Epithelial cell of proximal tubule (primary cell): ENCODE data around the gene BCL2L1. TPM values are rescaled to one million over a fixed set of nuclear protein-coding genes. Genes with fewer than 3 reads are reported as not detected.
"Not testable (repeated sequence)": the region's sequence is repeated elsewhere in the genome, so short reads cannot be mapped to it uniquely, and the experiment has no call there.

Experiments used
- DNase-seq: peaks from one replicate; pipeline ENCODE4 v3.0.0-alpha.2; 2011; ENCODE audit warnings: low read depth
- H3K4me3 ChIP-seq: 2 replicates; pipeline ENCODE4 v1.5.1; 2011; ENCODE audit warnings: low read depth, mild to moderate bottlenecking, low read length
- total RNA-seq: library from RNA; depleted of rRNA; stranded (reverse); fragments of >200 nt; gene quantifications from 2 replicates; pipeline ENCODE4 v1.2.3, GENCODE V29; 2015
- TF ChIP-seq, protein P1 (sequence below): conservative IDR thresholded peaks from 2 replicates; pipeline ENCODE4 v1.5.1; 2012; ENCODE audit warnings: low read depth, mild to moderate bottlenecking, low read length

The BCL2L1 gene
- total RNA-seq, 1 donor from 2014 or later = 209 TPM

DNA sequence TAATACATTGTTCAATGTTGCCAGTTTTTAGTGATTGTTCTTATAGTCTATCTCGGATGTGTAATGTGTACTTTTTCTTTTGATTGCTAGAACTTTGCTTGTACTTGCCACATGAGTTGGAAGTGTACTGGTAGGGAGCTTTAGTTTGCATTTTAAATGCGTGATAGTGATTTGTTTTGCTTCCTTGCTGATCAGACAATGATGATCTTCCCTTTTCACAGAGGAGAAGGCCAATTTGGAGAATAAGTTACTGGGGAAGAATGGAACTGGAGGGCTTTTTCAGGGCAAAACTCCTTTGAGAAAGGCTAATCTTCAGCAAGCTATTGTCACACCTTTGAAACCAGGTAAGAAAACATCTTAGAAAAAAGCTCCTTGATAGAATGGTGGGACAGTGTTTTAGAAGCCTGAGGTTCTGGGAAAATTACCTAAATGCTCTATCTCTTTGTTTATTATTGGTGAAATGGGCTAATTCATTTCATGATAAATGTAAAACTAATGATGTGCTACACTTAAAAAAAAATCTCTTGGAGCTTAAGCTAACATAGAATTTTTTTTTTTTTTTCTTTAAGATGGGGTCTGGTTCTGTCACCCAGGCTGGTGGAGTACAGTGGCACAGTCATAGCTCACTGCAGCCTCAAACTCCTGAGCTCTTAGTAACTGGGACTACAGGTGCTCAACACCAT lies 37.3 kb upstream of the BCL2L1 start:
- no peak overlapping the region for H3K4me3 ChIP-seq
- TF ChIP-seq, protein P1, sequence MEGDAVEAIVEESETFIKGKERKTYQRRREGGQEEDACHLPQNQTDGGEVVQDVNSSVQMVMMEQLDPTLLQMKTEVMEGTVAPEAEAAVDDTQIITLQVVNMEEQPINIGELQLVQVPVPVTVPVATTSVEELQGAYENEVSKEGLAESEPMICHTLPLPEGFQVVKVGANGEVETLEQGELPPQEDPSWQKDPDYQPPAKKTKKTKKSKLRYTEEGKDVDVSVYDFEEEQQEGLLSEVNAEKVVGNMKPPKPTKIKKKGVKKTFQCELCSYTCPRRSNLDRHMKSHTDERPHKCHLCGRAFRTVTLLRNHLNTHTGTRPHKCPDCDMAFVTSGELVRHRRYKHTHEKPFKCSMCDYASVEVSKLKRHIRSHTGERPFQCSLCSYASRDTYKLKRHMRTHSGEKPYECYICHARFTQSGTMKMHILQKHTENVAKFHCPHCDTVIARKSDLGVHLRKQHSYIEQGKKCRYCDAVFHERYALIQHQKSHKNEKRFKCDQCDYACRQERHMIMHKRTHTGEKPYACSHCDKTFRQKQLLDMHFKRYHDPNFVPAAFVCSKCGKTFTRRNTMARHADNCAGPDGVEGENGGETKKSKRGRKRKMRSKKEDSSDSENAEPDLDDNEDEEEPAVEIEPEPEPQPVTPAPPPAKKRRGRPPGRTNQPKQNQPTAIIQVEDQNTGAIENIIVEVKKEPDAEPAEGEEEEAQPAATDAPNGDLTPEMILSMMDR = no peak
- no peak for DNase-seq

DNA sequence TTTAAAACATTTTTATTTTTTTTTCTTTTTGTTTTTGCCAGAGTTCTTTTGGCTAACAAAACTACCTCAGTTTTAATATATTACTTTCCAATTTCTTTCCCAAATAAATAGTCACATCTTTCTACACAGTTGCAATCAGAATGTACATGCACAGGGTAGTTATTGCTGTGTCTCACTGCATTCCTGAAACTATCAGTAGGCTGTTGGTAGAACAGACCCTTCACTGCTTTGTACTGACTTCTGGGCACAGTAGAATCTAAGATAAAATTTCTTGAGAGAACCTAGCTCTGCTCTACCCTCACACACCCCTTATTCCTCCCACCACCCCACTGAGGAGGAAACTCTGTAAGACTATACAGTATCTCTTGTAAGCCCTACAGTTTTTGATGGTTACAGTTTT lies 36.3 kb upstream of the BCL2L1 start:
- DNase-seq = no peak
- H3K4me3 ChIP-seq = no peak overlapping the region
- TF ChIP-seq, protein P1 = no peak

DNA sequence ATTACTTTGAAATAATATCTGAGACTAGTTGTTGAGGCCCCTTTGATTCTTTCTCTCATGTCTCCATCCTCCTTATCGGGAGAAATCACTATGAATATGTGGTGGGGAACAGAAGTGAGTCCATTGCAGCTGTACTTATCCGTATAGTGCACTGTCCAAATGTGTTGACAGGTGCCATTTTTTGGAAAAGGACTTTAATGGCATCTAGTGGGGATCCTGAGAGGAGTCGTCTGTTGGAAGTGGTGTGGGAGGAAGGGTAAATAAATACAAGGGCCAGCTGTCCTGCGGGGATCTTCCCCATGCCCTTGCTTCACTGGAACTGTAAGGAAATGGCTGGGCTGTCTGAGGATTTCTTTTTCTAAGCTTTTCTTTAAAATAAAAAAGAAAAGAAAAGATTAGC lies 35.9 kb upstream of the BCL2L1 start:
- TF ChIP-seq, protein P1 = no peak
- H3K4me3 ChIP-seq = no peak overlapping the region
- DNase-seq = no peak

DNA sequence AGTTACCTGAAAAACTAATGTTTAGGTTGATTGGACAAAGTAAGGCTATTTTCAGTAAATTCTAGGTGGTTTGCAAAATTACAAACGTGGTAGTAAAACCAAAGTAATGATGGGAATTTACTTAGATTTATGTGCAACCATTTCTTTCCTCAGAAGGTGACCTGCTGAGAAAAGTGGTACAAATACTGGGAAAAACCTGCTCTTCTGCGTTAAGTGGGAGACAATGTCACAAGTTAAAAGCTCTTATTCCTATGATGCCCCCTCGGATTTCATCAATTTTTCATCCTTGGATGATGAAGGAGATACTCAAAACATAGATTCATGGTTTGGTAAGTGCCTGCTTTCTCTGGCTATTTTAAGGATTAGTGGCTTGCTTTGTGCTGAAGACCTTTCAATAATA lies 34.6 kb upstream of the BCL2L1 start:
- TF ChIP-seq, protein P1 = no peak
- no peak for DNase-seq
- H3K4me3 ChIP-seq = no peak overlapping the region

DNA sequence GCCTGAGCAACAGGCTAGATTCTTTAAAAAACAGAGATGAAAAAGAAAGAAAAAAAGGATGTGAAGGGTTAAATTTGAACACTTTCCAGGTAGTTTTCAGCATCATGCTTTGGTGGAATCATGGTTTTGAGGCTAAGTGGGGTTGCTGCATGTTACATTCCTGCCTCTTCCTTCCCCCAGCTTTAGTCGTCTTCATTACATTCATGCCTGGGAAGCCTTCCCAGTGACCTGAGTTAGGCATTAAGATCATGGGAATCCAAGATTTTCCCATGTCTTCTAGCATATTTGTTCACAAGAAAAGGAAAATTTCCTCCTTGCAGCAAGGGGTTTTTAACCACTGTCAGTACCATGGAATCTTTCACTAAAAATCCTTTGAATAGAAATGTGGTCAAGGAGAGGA lies 28.5 kb upstream of the BCL2L1 start:
- peak; percentile 83 for DNase-seq
- no peak overlapping the region for H3K4me3 ChIP-seq
- TF ChIP-seq, protein P1 = no peak

DNA sequence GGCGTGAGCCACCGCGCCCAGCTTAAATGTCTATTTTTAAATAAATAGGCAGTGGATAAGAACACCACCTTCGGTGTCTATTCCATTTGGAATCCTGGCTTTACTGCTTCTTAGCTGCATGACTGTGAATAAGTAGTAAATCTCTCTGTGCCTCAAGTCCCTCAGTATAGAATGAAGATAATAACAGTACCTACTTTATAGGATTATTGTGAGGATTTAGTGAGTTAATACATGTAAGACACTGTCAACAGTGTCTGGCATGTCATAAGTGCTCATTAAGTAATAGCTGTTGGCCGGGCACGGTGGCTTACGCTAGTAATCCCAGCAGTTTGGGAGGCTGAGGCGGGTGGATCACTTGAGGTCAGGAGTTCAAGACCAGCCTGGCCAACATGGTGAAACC lies 26.6 kb upstream of the BCL2L1 start:
- TF ChIP-seq, protein P1 = no peak
- no peak overlapping the region for H3K4me3 ChIP-seq
- DNase-seq = no peak

DNA sequence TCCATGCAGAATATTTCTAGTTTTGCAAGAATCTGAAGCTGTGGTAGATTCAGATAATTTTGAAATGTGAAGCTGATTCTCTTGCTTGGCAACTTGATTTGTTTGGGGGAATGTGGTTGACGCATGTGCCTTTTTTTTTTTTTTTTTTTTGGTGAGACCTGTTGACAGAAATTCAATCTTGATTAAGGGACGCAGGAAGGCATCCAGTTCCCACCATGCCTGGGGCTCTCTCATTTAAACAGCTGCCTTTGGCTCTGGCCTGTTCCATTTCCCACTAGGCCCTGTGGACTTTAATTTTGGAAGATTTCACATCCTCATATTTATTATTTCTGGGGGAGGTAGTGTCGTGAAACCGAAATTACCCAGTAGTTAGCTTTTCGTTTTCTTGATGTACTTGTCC lies 25.0 kb upstream of the BCL2L1 start:
- no peak overlapping the region for H3K4me3 ChIP-seq
- TF ChIP-seq, protein P1 = no peak
- no peak for DNase-seq

DNA sequence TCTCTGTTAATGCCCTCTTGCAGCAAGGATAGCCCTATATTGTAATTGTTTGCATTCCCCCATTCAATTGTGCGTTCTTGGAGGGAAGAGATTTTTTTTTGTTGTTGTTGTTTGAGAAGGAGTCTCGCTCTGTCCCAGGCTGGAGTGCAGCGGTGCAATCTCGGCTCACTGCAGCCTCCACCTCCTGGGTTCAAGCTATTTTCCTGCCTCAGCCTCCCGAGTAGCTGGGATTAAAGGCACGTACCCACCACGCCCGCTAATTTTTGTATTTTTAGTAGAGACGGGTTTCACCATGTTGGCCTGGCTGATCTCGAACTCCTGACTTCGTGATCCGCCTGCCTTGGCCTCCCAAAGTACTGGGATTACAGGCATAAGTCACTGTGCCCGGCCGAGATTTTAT lies 24.4 kb upstream of the BCL2L1 start:
- H3K4me3 ChIP-seq, DNase-seq: not testable (repeated sequence)
